ENCODE measurements around the gene NRBP1.

Gene NRBP1

GRCh38 chr2:27428213-27428977, at the start of gene NRBP1:
NRBP1 (plus strand) TSS chr2:27428631; CDS start chr2:27433274, 4,643 bp downstream.
- peaks cover 24% of the 10 kb centered on the region for H3K36me3 Mint-ChIP-seq (ENCODE audit: low read depth)
- no peaks in the 10 kb centered on the region for H3K27me3 Mint-ChIP-seq
- intact Hi-C loops (cut with micrococcal nuclease), result loop anchor here (1.0 to 5.0 kb wide), 3 partner anchors 19 to 71 kb away; partner anchors contain the start of genes EIF2B4, GTF3C2, PPM1G and SNX17
- peaks cover 38% of the 10 kb centered on the region for H3K4me1 Mint-ChIP-seq (ENCODE audit: low read depth)
- peak within 1 kb of the TSS; percentile 96 for H3K4me3 Mint-ChIP-seq
- H3K9me3 Mint-ChIP-seq, result no peaks in the 10 kb centered on the region
- H3K27ac Mint-ChIP-seq, result peak within 1 kb of the TSS; percentile 99

GRCh38 chr2:27378809-27379290, 49.6 kb upstream of the NRBP1 start:
- H3K27me3 Mint-ChIP-seq, result no peaks in the 10 kb centered on the region
- H3K36me3 Mint-ChIP-seq (ENCODE audit: low read depth), result peaks cover 91% of the 10 kb centered on the region
- H3K4me1 Mint-ChIP-seq (ENCODE audit: low read depth), result peaks cover 78% of the 10 kb centered on the region
- no peaks in the 10 kb centered on the region for H3K9me3 Mint-ChIP-seq
- intact Hi-C loops (cut with micrococcal nuclease), result no loop called here
- peak overlapping the region; percentile 97 for H3K27ac Mint-ChIP-seq
- H3K4me3 Mint-ChIP-seq, result peak overlapping the region; percentile 90

- no peaks in the 10 kb centered on the region for H3K9me3 Mint-ChIP-seq
- H3K27ac Mint-ChIP-seq, result peak overlapping the region; percentile 97
- intact Hi-C loops (cut with micrococcal nuclease), result no loop called here
- no peaks in the 10 kb centered on the region for H3K27me3 Mint-ChIP-seq
- peak overlapping the region; percentile 90 for H3K4me3 Mint-ChIP-seq
- H3K4me1 Mint-ChIP-seq (ENCODE audit: low read depth), result peaks cover 78% of the 10 kb centered on the region
- H3K36me3 Mint-ChIP-seq (ENCODE audit: low read depth), result peaks cover 91% of the 10 kb centered on the region
Measured at GRCh38 chr2:27379383-27379835, 49.0 kb upstream of the NRBP1 start.

- H3K36me3 Mint-ChIP-seq (ENCODE audit: low read depth), result peaks cover 91% of the 10 kb centered on the region
- intact Hi-C loops (cut with micrococcal nuclease), result loop anchor here (1.0 kb wide), 2 partner anchors 9 to 29 kb away; partner anchors contain the start of gene PPM1G
Measured at GRCh38 chr2:27379836-27380625, 48.4 kb upstream of the NRBP1 start.

GRCh38 chr2:27380626-27381545, 47.5 kb upstream of the NRBP1 start, which contains the start of gene ZNF513:
ZNF513 (minus strand) TSS chr2:27380734; CDS start chr2:27380526, 208 bp downstream.
- Mint-ChIP-seq H3K4me1 (ENCODE audit: low read depth) (peaks cover 81% of the 10 kb centered on the region), H3K27ac (peak within 1 kb of the TSS; percentile 97), H3K36me3 (ENCODE audit: low read depth) (peaks cover 91% of the 10 kb centered on the region), H3K27me3 (no peaks in the 10 kb centered on the region), H3K9me3 (no peaks in the 10 kb centered on the region), H3K4me3 (peak within 1 kb of the TSS; percentile 90)
- intact Hi-C loops (cut with micrococcal nuclease), result loop anchor here (1.0 kb wide), 2 partner anchors 10 to 28 kb away; partner anchors contain the start of gene PPM1G

More at GRCh38 chr2:27379836-27380625, 48.4 kb upstream of the NRBP1 start:
- peaks cover 78% of the 10 kb centered on the region for H3K4me1 Mint-ChIP-seq (ENCODE audit: low read depth)
- peak overlapping the region; percentile 97 for H3K27ac Mint-ChIP-seq
- no peaks in the 10 kb centered on the region for H3K9me3 Mint-ChIP-seq
- H3K27me3 Mint-ChIP-seq, result no peaks in the 10 kb centered on the region
- peak overlapping the region; percentile 90 for H3K4me3 Mint-ChIP-seq

GRCh38 chr2:27381577-27382181, 46.8 kb upstream of the NRBP1 start:
- Mint-ChIP-seq H3K4me1 (ENCODE audit: low read depth) (peaks cover 81% of the 10 kb centered on the region), H3K36me3 (ENCODE audit: low read depth) (peaks cover 91% of the 10 kb centered on the region), H3K9me3 (no peaks in the 10 kb centered on the region), H3K27me3 (no peaks in the 10 kb centered on the region), H3K27ac (peak overlapping the region; percentile 97), H3K4me3 (peak overlapping the region; percentile 27)
- intact Hi-C loops (cut with micrococcal nuclease), result no loop called here

GRCh38 chr2:27390822-27391679, 37.4 kb upstream of the NRBP1 start:
- H3K27me3 Mint-ChIP-seq, result no peaks in the 10 kb centered on the region
- no peak overlapping the region for H3K27ac Mint-ChIP-seq
- H3K9me3 Mint-ChIP-seq, result no peaks in the 10 kb centered on the region
- intact Hi-C loops (cut with micrococcal nuclease), result no loop called here
- H3K4me1 Mint-ChIP-seq (ENCODE audit: low read depth), result peaks cover under 1% of the 10 kb centered on the region
- peaks cover 54% of the 10 kb centered on the region for H3K36me3 Mint-ChIP-seq (ENCODE audit: low read depth)
- no peak overlapping the region for H3K4me3 Mint-ChIP-seq

- no peaks in the 10 kb centered on the region for H3K9me3 Mint-ChIP-seq
- no peak overlapping the region for H3K27ac Mint-ChIP-seq
- no peaks in the 10 kb centered on the region for H3K4me1 Mint-ChIP-seq (ENCODE audit: low read depth)
- no peaks in the 10 kb centered on the region for H3K27me3 Mint-ChIP-seq
- intact Hi-C loops (cut with micrococcal nuclease), result no loop called here
- no peak overlapping the region for H3K4me3 Mint-ChIP-seq
- H3K36me3 Mint-ChIP-seq (ENCODE audit: low read depth), result peaks cover 41% of the 10 kb centered on the region
Measured at GRCh38 chr2:27393225-27393624, 35.2 kb upstream of the NRBP1 start.

- intact Hi-C loops (cut with micrococcal nuclease), result no loop called here
- no peaks in the 10 kb centered on the region for H3K4me1 Mint-ChIP-seq (ENCODE audit: low read depth)
- peak overlapping the region; percentile 3 for H3K27ac Mint-ChIP-seq
- no peaks in the 10 kb centered on the region for H3K9me3 Mint-ChIP-seq
- peaks cover 32% of the 10 kb centered on the region for H3K36me3 Mint-ChIP-seq (ENCODE audit: low read depth)
- no peaks in the 10 kb centered on the region for H3K27me3 Mint-ChIP-seq
- H3K4me3 Mint-ChIP-seq, result no peak overlapping the region
Measured at GRCh38 chr2:27398962-27399361, 29.5 kb upstream of the NRBP1 start.

GRCh38 chr2:27400348-27401135, 27.9 kb upstream of the NRBP1 start:
- no peaks in the 10 kb centered on the region for H3K9me3 Mint-ChIP-seq
- intact Hi-C loops (cut with micrococcal nuclease), result loop anchor here (10.0 kb wide), 1 partner anchor 184 kb away; the partner anchor contains the start of gene ZNF512
- H3K27ac Mint-ChIP-seq, result no peak overlapping the region

GRCh38 chr2:27407798-27408491, 20.5 kb upstream of the NRBP1 start:
- H3K27me3 Mint-ChIP-seq, result peaks cover 3% of the 10 kb centered on the region
- H3K4me3 Mint-ChIP-seq, result peak overlapping the region; percentile 96
- peaks cover 40% of the 10 kb centered on the region for H3K4me1 Mint-ChIP-seq (ENCODE audit: low read depth)
- intact Hi-C loops (cut with micrococcal nuclease), result loop anchor here (5.0 to 10.0 kb wide), 2 partner anchors 36 to 177 kb away; partner anchors contain the start of genes EIF2B4, SNX17 and ZNF512
- peaks cover 51% of the 10 kb centered on the region for H3K36me3 Mint-ChIP-seq (ENCODE audit: low read depth)
- no peaks in the 10 kb centered on the region for H3K9me3 Mint-ChIP-seq
- H3K27ac Mint-ChIP-seq, result peak overlapping the region; percentile 94

More at GRCh38 chr2:27400348-27401135, 27.9 kb upstream of the NRBP1 start:
- Mint-ChIP-seq H3K27me3 (no peaks in the 10 kb centered on the region), H3K4me3 (no peak overlapping the region), H3K36me3 (ENCODE audit: low read depth) (peaks cover 45% of the 10 kb centered on the region), H3K4me1 (ENCODE audit: low read depth) (no peaks in the 10 kb centered on the region)

Measured in dendritic cell treated with granulocyte-macrophage colony-stimulating factor and Interleukin-4, amounts not matched to agents 40 ng/mL and 50 ng/mL, for 4 days (primary cell).